Measurements from ENCODE around the gene MIOX. TPM values are rescaled to one million over a fixed set of nuclear protein-coding genes. Genes with fewer than 3 reads are reported as not detected.

MIOX gene
- total RNA-seq (2016; rRNA removed; fragmentation: Illumina TruSeq; extraction: Trizol), result 1.2 and 1.5 TPM in 2 replicates
- total RNA-seq (2016; cell fraction: cytosol; rRNA removed; fragmentation: Illumina TruSeq; extraction: Trizol; ENCODE audit: low read depth), result 1.2 and 1.7 TPM in 2 replicates
- 1.3 and 2.0 TPM in 2 replicates for total RNA-seq (2016; cell fraction: insoluble cytoplasmic fraction; rRNA removed; fragmentation: Illumina TruSeq; extraction: Trizol)
- total RNA-seq (2016; cell fraction: membrane; rRNA removed; fragmentation: Illumina TruSeq; extraction: Trizol), result 1.9 and 2.9 TPM in 2 replicates
- 1.7 and 2.7 TPM in 2 replicates for total RNA-seq (2016; cell fraction: nucleus; rRNA removed; fragmentation: Illumina TruSeq; extraction: Trizol)
- 2.9 and 5.0 TPM in 2 replicates for polyA plus RNA-seq (2011; rRNA removed)
- 2.3 and 3.0 TPM in 2 replicates for polyA plus RNA-seq (2011; cell fraction: cytosol; rRNA removed)
- 27.0 and 27.4 TPM in 2 replicates for polyA plus RNA-seq (2011; cell fraction: nucleus; rRNA removed)
- 1.8 and 3.2 TPM in 2 replicates for polyA plus RNA-seq (2012)
- 2.6 and 2.7 TPM in 2 replicates for polyA plus RNA-seq (2016; cell fraction: cytosol; fragmentation: Illumina TruSeq; extraction: Trizol; ENCODE audit: low read depth)
- polyA plus RNA-seq (2016; cell fraction: insoluble cytoplasmic fraction; fragmentation: Illumina TruSeq; extraction: Trizol; ENCODE audit: low read depth), result 1.4 and 1.6 TPM in 2 replicates
- 1.6 and 1.8 TPM in 2 replicates for polyA plus RNA-seq (2016; cell fraction: membrane; fragmentation: Illumina TruSeq; extraction: Trizol; ENCODE audit: low read depth)
- 3.9 and 5.8 TPM in 2 replicates for polyA plus RNA-seq (2016; cell fraction: nucleus; fragmentation: Illumina TruSeq; extraction: Trizol; ENCODE audit: insufficient read depth, low read depth)
- polyA minus RNA-seq (2011; rRNA and poly(A)+ RNA removed; ENCODE audit: low replicate concordance), result 5.0 TPM in 1 of 2 replicates, not detected in the other
- polyA minus RNA-seq (2011; cell fraction: cytosol; rRNA and poly(A)+ RNA removed), result 1.1 TPM in 1 of 2 replicates, not detected in the other
- 1.2 and 2.2 TPM in 2 replicates for polyA minus RNA-seq (2011; cell fraction: nucleus; rRNA and poly(A)+ RNA removed)
- percentile 22 among the genes with signal in this experiment for Bru-seq, nascent RNA
- BruChase-seq, experiment 1, labeled RNA remaining after a 6-hour chase, result percentile 37 among the genes with signal in this experiment
- BruChase-seq, experiment 2, labeled RNA remaining after a 2-hour chase, result percentile 22 among the genes with signal in this experiment
- long read RNA-seq, experiment 1, partial matches to known transcripts, result 2 of 8 reads
- long read RNA-seq, experiment 1, other reads (novel, unspliced or antisense), result 2 of 8 reads
- long read RNA-seq, experiment 2, partial matches to known transcripts, result 3 of 6 reads
- long read RNA-seq, experiment 2, other reads (novel, unspliced or antisense), result 1 of 6 reads

DNA sequence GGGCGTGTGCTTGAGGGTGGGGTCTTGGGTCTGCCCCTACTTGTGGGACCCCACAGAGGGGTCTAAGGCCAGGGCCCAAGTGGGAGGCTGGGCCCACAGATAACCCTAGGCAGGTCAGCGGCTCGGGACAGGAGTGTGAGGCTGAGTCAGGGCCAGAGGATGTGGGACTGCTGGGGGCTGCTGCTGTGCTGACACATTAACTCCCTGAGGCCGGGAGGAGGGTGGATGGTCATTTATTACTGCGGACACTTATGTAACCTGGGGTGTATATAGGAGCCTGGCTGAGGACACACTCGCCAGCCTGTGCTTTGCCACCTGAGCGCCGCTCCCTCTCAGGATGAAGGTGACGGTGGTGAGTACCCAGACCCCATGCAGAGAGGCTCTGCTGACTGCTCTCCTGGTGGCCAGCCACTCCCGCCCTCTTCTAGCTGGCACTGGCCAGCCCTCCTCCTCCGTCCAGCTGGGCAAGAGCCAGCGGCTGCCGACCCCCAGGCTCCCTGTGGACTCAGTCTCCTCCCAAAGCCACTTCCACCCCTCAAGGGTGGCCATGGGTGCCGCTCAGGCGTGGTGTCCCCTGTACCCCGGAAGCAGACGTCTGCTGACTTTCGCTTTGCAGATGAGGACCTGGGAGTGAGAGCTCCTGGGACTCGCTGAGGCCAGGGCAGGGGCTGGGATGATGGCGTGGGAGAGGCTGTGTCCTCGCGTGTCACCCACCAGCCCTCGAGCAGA lies at the start of gene MIOX:
MIOX (plus strand) TSS at position 299 of the 729 bp plus-strand sequence; CDS start at position 338, 39 bp downstream.
- Histone ChIP-seq H3K36me3 (replicated peaks in 1 of 2; ENCODE audit: control insufficient read depth in 1 of 2, insufficient read depth in 2 of 2, low read length in 2 of 2) (no peaks in the 10 kb centered on the region), H3K27ac (ENCODE audit: extremely low read length, insufficient read depth, low read length) (peak within 1 kb of the TSS; percentile 30), H3K4me3 (replicated peaks in 1 of 3; ENCODE audit: insufficient read depth in 1 of 3, low read depth in 2 of 3, low read length in 3 of 3) (peak within 1 kb of the TSS; percentile 8 to 64 (median 22); a peak in 5 of 6 replicates), H4K20me1 (ENCODE audit: insufficient read depth, low read length) (no peaks in the 10 kb centered on the region; the same call in 1 of the 2 replicates), H3K79me2 (ENCODE audit: insufficient read depth, low read length) (no peaks in the 10 kb centered on the region), H3K27me3 (ENCODE audit: control insufficient read depth in 1 of 2, insufficient read depth in 2 of 2, low read length in 2 of 2) (no peaks in the 10 kb centered on the region), H2AFZ (ENCODE audit: low read length) (no peak within 1 kb of the TSS), H3K9ac (ENCODE audit: insufficient read depth, low read depth, low read length) (peak within 1 kb of the TSS; percentile 52), H3K9me3 (ENCODE audit: low read length) (no peaks in the 10 kb centered on the region), H3K4me1 (ENCODE audit: insufficient read depth, low read length) (peaks cover 57% of the 10 kb centered on the region), H3K4me2 (ENCODE audit: low read depth, low read length) (peak within 1 kb of the TSS; percentile 87)
- WGBS (ENCODE audit: low lambda C conversion rate), result 17% methylated on average over 8 of the region's 23 CpGs
- no TSS peak for BruUV-seq (replicated peaks)
- ChIA-PET CTCF (ENCODE audit: low intra/inter-chr PET ratio, low total read pairs) (no interaction called here), POLR2A (interaction anchor here (1.1 to 2.2 kb wide), 7 partner anchors 9 to 96 kb away, joined by 3 to 12 read pairs (median 4); partner anchors contain the start of genes CHKB, LMF2, NCAPH2 and SBF1)
- DNase-seq (ENCODE audit: low spot score) (no peak), FAIRE-seq (no peak), ATAC-seq (peak; percentile 49)
- intact Hi-C loops (cut with micrococcal nuclease; ENCODE audit: unreplicated experiment), result no loop called here
- in situ Hi-C loops (cut with HindIII; ENCODE audit: extremely low pct_ligation_motif_present, low pct_unique_long_range_greater_than_20kb), result no loop called here
- no peak for TF ChIP-seq ZFP41 (CRISPR knock-in tag; IDR thresholded peaks at IDR 0.05; ENCODE audit: borderline replicate concordance)
- TF ChIP-seq, protein P1, sequence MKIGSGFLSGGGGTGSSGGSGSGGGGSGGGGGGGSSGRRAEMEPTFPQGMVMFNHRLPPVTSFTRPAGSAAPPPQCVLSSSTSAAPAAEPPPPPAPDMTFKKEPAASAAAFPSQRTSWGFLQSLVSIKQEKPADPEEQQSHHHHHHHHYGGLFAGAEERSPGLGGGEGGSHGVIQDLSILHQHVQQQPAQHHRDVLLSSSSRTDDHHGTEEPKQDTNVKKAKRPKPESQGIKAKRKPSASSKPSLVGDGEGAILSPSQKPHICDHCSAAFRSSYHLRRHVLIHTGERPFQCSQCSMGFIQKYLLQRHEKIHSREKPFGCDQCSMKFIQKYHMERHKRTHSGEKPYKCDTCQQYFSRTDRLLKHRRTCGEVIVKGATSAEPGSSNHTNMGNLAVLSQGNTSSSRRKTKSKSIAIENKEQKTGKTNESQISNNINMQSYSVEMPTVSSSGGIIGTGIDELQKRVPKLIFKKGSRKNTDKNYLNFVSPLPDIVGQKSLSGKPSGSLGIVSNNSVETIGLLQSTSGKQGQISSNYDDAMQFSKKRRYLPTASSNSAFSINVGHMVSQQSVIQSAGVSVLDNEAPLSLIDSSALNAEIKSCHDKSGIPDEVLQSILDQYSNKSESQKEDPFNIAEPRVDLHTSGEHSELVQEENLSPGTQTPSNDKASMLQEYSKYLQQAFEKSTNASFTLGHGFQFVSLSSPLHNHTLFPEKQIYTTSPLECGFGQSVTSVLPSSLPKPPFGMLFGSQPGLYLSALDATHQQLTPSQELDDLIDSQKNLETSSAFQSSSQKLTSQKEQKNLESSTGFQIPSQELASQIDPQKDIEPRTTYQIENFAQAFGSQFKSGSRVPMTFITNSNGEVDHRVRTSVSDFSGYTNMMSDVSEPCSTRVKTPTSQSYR (CRISPR knock-in tag; IDR thresholded peaks at IDR 0.05; ENCODE audit: borderline replicate concordance), result no peak
- no peak for TF ChIP-seq ZNF282 (IDR thresholded peaks at IDR 0.05; ENCODE audit: partially characterized antibody)
- no peak for TF ChIP-seq TGIF2 (CRISPR knock-in tag; IDR thresholded peaks at IDR 0.05)
- peak; percentile 16; the same call in 1 of the 2 replicates for TF ChIP-seq ZBTB38 (CRISPR knock-in tag; IDR thresholded peaks at IDR 0.05)
- TF ChIP-seq DMAP1 (CRISPR knock-in tag; IDR thresholded peaks at IDR 0.05), result peak; percentile 39; the same call in 1 of the 2 replicates
- TF ChIP-seq ZNF260 (CRISPR knock-in tag; IDR thresholded peaks at IDR 0.05; ENCODE audit: borderline replicate concordance, low read depth), result no peak
- TF ChIP-seq FOXC1 (CRISPR knock-in tag; IDR thresholded peaks at IDR 0.05; ENCODE audit: borderline replicate concordance), result no peak
- TF ChIP-seq HNF4A (CRISPR knock-in tag; IDR thresholded peaks at IDR 0.05), result no peak
- TF ChIP-seq, protein P2, sequence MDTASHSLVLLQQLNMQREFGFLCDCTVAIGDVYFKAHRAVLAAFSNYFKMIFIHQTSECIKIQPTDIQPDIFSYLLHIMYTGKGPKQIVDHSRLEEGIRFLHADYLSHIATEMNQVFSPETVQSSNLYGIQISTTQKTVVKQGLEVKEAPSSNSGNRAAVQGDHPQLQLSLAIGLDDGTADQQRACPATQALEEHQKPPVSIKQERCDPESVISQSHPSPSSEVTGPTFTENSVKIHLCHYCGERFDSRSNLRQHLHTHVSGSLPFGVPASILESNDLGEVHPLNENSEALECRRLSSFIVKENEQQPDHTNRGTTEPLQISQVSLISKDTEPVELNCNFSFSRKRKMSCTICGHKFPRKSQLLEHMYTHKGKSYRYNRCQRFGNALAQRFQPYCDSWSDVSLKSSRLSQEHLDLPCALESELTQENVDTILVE (CRISPR knock-in tag; IDR thresholded peaks at IDR 0.05), result 0 out of 2 replicates have a peak, but pooled peaks have one; percentile 21
- TF ChIP-seq KMT2B (CRISPR knock-in tag; IDR thresholded peaks at IDR 0.05), result no peak
- no peak for TF ChIP-seq MTF2 (CRISPR knock-in tag; IDR thresholded peaks at IDR 0.05; ENCODE audit: borderline replicate concordance)
- no peak for TF ChIP-seq ZNF615 (CRISPR knock-in tag; IDR thresholded peaks at IDR 0.05; ENCODE audit: borderline replicate concordance)
- TF ChIP-seq ZNF552 (CRISPR knock-in tag; IDR thresholded peaks at IDR 0.05; ENCODE audit: borderline replicate concordance), result no peak
